Endothelial cell of umbilical vein (primary cell): ENCODE results near the gene SPTLC1. TPM values are rescaled to one million over a fixed set of nuclear protein-coding genes. Genes with fewer than 3 reads are reported as not detected.

Experiments used
- BruUV-seq: library from RNA; stranded (reverse); fragments of 400-500 nt; replicated peaks from 2 replicates; lab custom pipeline; 2021; lab: Mats Ljungman, UMichigan
- CTCF ChIA-PET: fragments of 300-600, 350-600 bp; sonication (Branson Sonifier 250); formaldehyde crosslinking; loops from one replicate; lab custom pipeline; 2021; ENCODE audit warnings: antibody characterized with exemption, inconsistent platforms; lab: Charles Lee
- POLR2A ChIA-PET: fragments of 300-600, 350-600 bp; sonication (Branson Sonifier 250); formaldehyde crosslinking; loops from one replicate; lab custom pipeline; 2021; ENCODE audit warnings: antibody characterized with exemption, inconsistent platforms; lab: Charles Lee
- DNase-seq: peaks from one replicate; pipeline ENCODE4 v3.0.0-alpha.2; 2011; ENCODE audit warnings: low read depth, low spot score
- FAIRE-seq: peaks from 2 replicates; lab custom pipeline; 2011; peaks lifted over from hg19 to GRCh38; lab: Jason Lieb, UNC
- H2AFZ ChIP-seq: 2 replicates; pipeline ENCODE4 v1.6.0; 2012; ENCODE audit warnings: low read depth, low read length, control low read depth, inconsistent platforms
- H3K27ac ChIP-seq: 2 replicates; pipeline ENCODE4 v1.5.1; 2011; ENCODE audit warnings: low read depth, mild to moderate bottlenecking, control low read depth, low read length, moderate library complexity; ENCODE audit not compliant: insufficient read depth
- H3K27me3 ChIP-seq, 2 experiments: 2 replicates each; pipeline versions ENCODE4 v1.6.0 to v1.6.1; 2011; ENCODE audit warnings: low read length in 2 of 2, mixed read lengths in 1 of 2; ENCODE audit not compliant: control insufficient read depth in 2 of 2, insufficient read depth in 2 of 2
- H3K36me3 ChIP-seq, 2 experiments: 2 replicates in 1 of 2; 3 replicates in 1 of 2; pipeline ENCODE4 v1.5.1; 2011; ENCODE audit warnings: low read length in 2 of 2, mild to moderate bottlenecking in 1 of 2, moderate library complexity in 1 of 2; ENCODE audit not compliant: control insufficient read depth in 2 of 2, insufficient read depth in 2 of 2; ENCODE audit errors: extremely low read depth in 1 of 2
- H3K4me1 ChIP-seq: 3 replicates; pipeline ENCODE4 v1.5.1; 2011; ENCODE audit warnings: mild to moderate bottlenecking, low read length; ENCODE audit not compliant: control insufficient read depth, insufficient read depth; ENCODE audit errors: extremely low read depth
- H3K4me2 ChIP-seq: 2 replicates; pipeline ENCODE4 v1.6.1; 2011; ENCODE audit warnings: low read length, control low read depth, mixed read lengths; ENCODE audit not compliant: insufficient read depth
- H3K4me3 ChIP-seq, 3 experiments: fragments of 200-600 bp in 1 of 3; sonication (generic), shearing (Covaris generic) in 1 of 3; replicated peaks in 1 of 3; 2 replicates each; pipeline ENCODE4 v1.5.1; 2011 to 2016; ENCODE audit warnings: control low read depth in 3 of 3, low read length in 3 of 3, mild to moderate bottlenecking in 2 of 3, inconsistent platforms in 1 of 3, low read depth in 1 of 3, moderate library complexity in 1 of 3; ENCODE audit not compliant: insufficient read depth in 1 of 3
- H3K79me2 ChIP-seq: 2 replicates; pipeline ENCODE4 v1.6.0; 2012; ENCODE audit warnings: low read length, inconsistent platforms; ENCODE audit not compliant: control insufficient read depth, insufficient read depth
- H3K9ac ChIP-seq: replicated peaks from 2 replicates; pipeline ENCODE3; 2011; ENCODE audit warnings: low read length, control low read depth; ENCODE audit not compliant: insufficient read depth; ENCODE audit errors: extremely low read depth
- H3K9me1 ChIP-seq: replicated peaks from 3 replicates; pipeline ENCODE4 v1.6.0; 2011; ENCODE audit warnings: mild to moderate bottlenecking, low read length; ENCODE audit not compliant: control insufficient read depth, insufficient read depth; ENCODE audit errors: extremely low read depth
- H3K9me3 ChIP-seq: replicated peaks from 2 replicates; pipeline ENCODE4 v1.5.1; 2012; ENCODE audit warnings: low read length, inconsistent platforms; ENCODE audit not compliant: control insufficient read depth, insufficient read depth
- H4K20me1 ChIP-seq: replicated peaks from 2 replicates; pipeline ENCODE3; 2011; ENCODE audit warnings: mild to moderate bottlenecking, low read length; ENCODE audit not compliant: control insufficient read depth, insufficient read depth; ENCODE audit errors: extremely low read depth
- CTCF ChIP-seq, 2 donors: IDR thresholded peaks; 1 replicate in 1 of 2; 2 replicates in 1 of 2; pipeline ENCODE4 v1.5.1; 2011; ENCODE audit warnings: low read length in 2 of 2, mild to moderate bottlenecking in 2 of 2, moderate library complexity in 2 of 2, control low read depth in 1 of 2, inconsistent platforms in 1 of 2, low read depth in 1 of 2; ENCODE audit not compliant: insufficient read depth in 1 of 2; ENCODE audit errors: extremely low read depth in 1 of 2
- EZH2 ChIP-seq: IDR thresholded peaks from 2 replicates; pipeline ENCODE4 v1.6.1; 2012; ENCODE audit warnings: borderline replicate concordance, low read depth, mild to moderate bottlenecking, moderate library complexity, low read length, inconsistent platforms; ENCODE audit not compliant: severe bottlenecking
- FOS ChIP-seq: IDR thresholded peaks from 2 replicates; pipeline ENCODE4 v1.6.1; 2011; ENCODE audit warnings: mild to moderate bottlenecking, low read length, moderate library complexity, borderline replicate concordance; ENCODE audit not compliant: insufficient read depth
- GATA2 ChIP-seq: IDR thresholded peaks from 2 replicates; pipeline ENCODE4 v1.7.0; 2011; ENCODE audit warnings: low read depth, mild to moderate bottlenecking, moderate library complexity, mixed read lengths, low read length; ENCODE audit not compliant: insufficient read length, insufficient read depth
- JUN ChIP-seq: IDR thresholded peaks from 2 replicates; pipeline ENCODE4 v1.6.1; 2011; ENCODE audit warnings: borderline replicate concordance, low read depth; ENCODE audit not compliant: insufficient read length, insufficient read depth
- MYC ChIP-seq: IDR thresholded peaks from one replicate; pipeline ENCODE4 v1.6.1; 2011; ENCODE audit warnings: mild to moderate bottlenecking, low read depth, low read length
- POLR2A ChIP-seq: IDR thresholded peaks from 2 replicates; pipeline ENCODE4 v1.6.1; 2012; ENCODE audit warnings: low read depth, mild to moderate bottlenecking, control low read depth, low read length
- POLR2AphosphoS5 ChIP-seq: IDR thresholded peaks from 2 replicates; pipeline ENCODE4 v1.6.1; 2012; ENCODE audit warnings: low read depth, mild to moderate bottlenecking, control low read depth, low read length, moderate library complexity; ENCODE audit not compliant: insufficient read depth
- dilution Hi-C: fragments of 300-500 bp; cut with MboI; formaldehyde crosslinking; loops from one replicate; pipeline ENCODE4 v1.15.0; 2019; ENCODE audit warnings: low sequenced_read_pairs; ENCODE audit not compliant: extremely low pct_ligation_motif_present
- intact Hi-C: fragments of 100-400 bp; cut with micrococcal nuclease; formaldehyde crosslinking; loops from one replicate; pipeline ENCODE4 v1.10.0; 2022
- polyA plus RNA-seq, 4 experiments: library from polyadenylated mRNA; depleted of rRNA in 3 of 4; stranded (reverse) in 3 of 4; unstranded in 1 of 4; fragments of >200 nt; gene quantifications; 2 replicates each; pipeline versions ENCODE4 v1.2.1 to v1.2.3, GENCODE V29; 2011 to 2012; ENCODE audit warnings: missing spikeins in 1 of 4
- total RNA-seq: library from RNA; stranded (reverse); gene quantifications from 2 replicates; pipeline ENCODE4 v1.2.3, GENCODE V29; 2021

SPTLC1 gene
- total and polyA plus RNA-seq, 2 donors (not counting 3 experiments of a cell fraction or from before 2014, with no cell fraction given) = 35.9 to 68.5 TPM

- CTCF ChIA-PET = no interaction called here
- TF ChIP-seq CTCF (IDR thresholded peaks at IDR 0.05; ENCODE audit: extremely low read depth in 1 of 2, insufficient read depth in 1 of 2, low read depth in 1 of 2, low read length in 2 of 2) (no peak), GATA2 (no peak), MYC (no peak), FOS (peak; percentile 76), EZH2 (no peak), POLR2AphosphoS5 (peak; percentile 59), POLR2A (no peak), JUN (peak; percentile 48)
- intact Hi-C loops = no loop called here
- TSS peak; percentile 13 for BruUV-seq
- H3K4me1 ChIP-seq = peaks cover 17% of the 10 kb centered on the region
- peaks cover 13% of the 10 kb centered on the region for H3K79me2 ChIP-seq
- H3K9me3 ChIP-seq = no peaks in the 10 kb centered on the region
- H3K27ac ChIP-seq = peak overlapping the region; percentile 40
- POLR2A ChIA-PET = no interaction called here
- no peaks in the 10 kb centered on the region for H4K20me1 ChIP-seq
- DNase-seq = peak; percentile 59
- dilution Hi-C loops = no loop called here
- no peaks in the 10 kb centered on the region for H3K9me1 ChIP-seq
- H3K4me2 ChIP-seq = peak overlapping the region; percentile 42
- no peak overlapping the region for H3K9ac ChIP-seq
- H3K36me3 ChIP-seq = peaks cover 0 to 5% of the 10 kb centered on the region in 2 experiments
- H3K27me3 ChIP-seq = no peaks in the 10 kb centered on the region
- peak; percentile 90 for FAIRE-seq
- no peak overlapping the region for H3K4me3 ChIP-seq
- H2AFZ ChIP-seq = no peak overlapping the region
Measured at GRCh38 chr9:92100237-92100911, 14.8 kb downstream of the SPTLC1 start.
